Activated CD4-positive, alpha-beta memory T cell treated with anti-CD3 and anti-CD28 coated beads for 36 hours (primary cell): Measurements from ENCODE around the gene MSL1. TPM values are rescaled to one million over a fixed set of nuclear protein-coding genes. Genes with fewer than 3 reads are reported as not detected.

Experiments
- CTCF ChIA-PET: fragments of 350-600 bp; sonication (Branson Sonifier 250); formaldehyde crosslinking; loops from one replicate; lab custom pipeline; 2021; ENCODE audit warnings: antibody characterized with exemption, inconsistent platforms; lab: Charles Lee
- POLR2A ChIA-PET: fragments of 350-600 bp; sonication (Branson Sonifier 250); formaldehyde crosslinking; loops from one replicate; lab custom pipeline; 2021; ENCODE audit warnings: antibody characterized with exemption; lab: Charles Lee
- DNase-seq: peaks from one replicate; pipeline ENCODE4 v3.0.0-alpha.2; 2020
- H3K27ac Mint-ChIP-seq: one replicate; pipeline ENCODE4 v1.8.0; 2021; ENCODE audit warnings: mixed read lengths
- H3K27me3 Mint-ChIP-seq: one replicate; pipeline ENCODE4 v1.8.0; 2021; ENCODE audit warnings: mixed read lengths
- H3K36me3 Mint-ChIP-seq: one replicate; pipeline ENCODE4 v1.8.0; 2021; ENCODE audit warnings: mixed read lengths
- H3K4me1 Mint-ChIP-seq: one replicate; pipeline ENCODE4 v1.8.0; 2021; ENCODE audit warnings: low read depth, mixed read lengths
- H3K4me3 Mint-ChIP-seq: one replicate; pipeline ENCODE4 v1.8.0; 2021; ENCODE audit warnings: mild to moderate bottlenecking, mixed read lengths
- H3K9me3 Mint-ChIP-seq: one replicate; pipeline ENCODE4 v1.8.0; 2021; ENCODE audit warnings: mixed read lengths
- intact Hi-C: fragments of 100-400 bp; cut with micrococcal nuclease; formaldehyde crosslinking; loops from one replicate; pipeline ENCODE4 v1.15.1; 2023
- total RNA-seq, 2 experiments: library from RNA; stranded (reverse); gene quantifications; one replicate each; pipeline ENCODE4 v1.2.3, GENCODE V29; 2021

MSL1 gene
- total RNA-seq, 2 experiments from 2014 or later, result 77.9 to 80.6 TPM

GRCh38 chr17:40113907-40114245 lies 7.9 kb upstream of the MSL1 start:
- POLR2A ChIA-PET, result interaction anchor here (0.6 to 3.7 kb wide), 12 partner anchors 8 to 577 kb away, joined by 3 to 29 read pairs (median 6); partner anchors contain the start of genes CASC3, MSL1, NR1D1 and WIPF2
- DNase-seq, result no peak
- Mint-ChIP-seq H3K4me3 (peak overlapping the region; percentile 80), H3K36me3 (no peaks in the 10 kb centered on the region), H3K27me3 (no peaks in the 10 kb centered on the region), H3K9me3 (no peaks in the 10 kb centered on the region), H3K27ac (peak overlapping the region; percentile 92), H3K4me1 (peaks cover 48% of the 10 kb centered on the region)
- CTCF ChIA-PET, result interaction anchor here (0.7 to 6.3 kb wide), 29 partner anchors 9 to 181 kb away, joined by 3 to 159 read pairs (median 9); partner anchors contain the start of genes CASC3, CSF3, MSL1 and NR1D1
- intact Hi-C loops, result loop anchor here (1.0 to 5.0 kb wide), 8 partner anchors 7 to 173 kb away; partner anchors contain the start of genes CASC3, CDC6 and MSL1

GRCh38 chr17:40115101-40115436 lies 6.7 kb upstream of the MSL1 start:
- intact Hi-C loops, result no loop called here

GRCh38 chr17:40122136-40122998 lies 596 bp downstream of the MSL1 start:
- Mint-ChIP-seq H3K27me3 (no peaks in the 10 kb centered on the region), H3K27ac (peak overlapping the region; percentile 39), H3K36me3 (peaks cover 21% of the 10 kb centered on the region), H3K4me3 (peak overlapping the region; percentile 97), H3K4me1 (peaks cover 25% of the 10 kb centered on the region), H3K9me3 (no peaks in the 10 kb centered on the region)
- DNase-seq, result peak; percentile 44
- intact Hi-C loops, result no loop called here
- POLR2A ChIA-PET, result interaction anchor here (0.7 to 2.8 kb wide), 10 partner anchors 9 to 142 kb away, joined by 4 to 23 read pairs (median 6); partner anchors contain the start of genes CASC3, NR1D1, PSMD3 and WIPF2
- CTCF ChIA-PET, result interaction anchor here (1.1 to 5.0 kb wide), 5 partner anchors 9 to 47 kb away, joined by 3 to 74 read pairs (median 8); partner anchors contain the start of gene CASC3

More at GRCh38 chr17:40115101-40115436, 6.7 kb upstream of the MSL1 start:
- no peaks in the 10 kb centered on the region for H3K9me3 Mint-ChIP-seq
- no peak overlapping the region for H3K27ac Mint-ChIP-seq
- H3K4me1 Mint-ChIP-seq, result peaks cover 41% of the 10 kb centered on the region
- no peak overlapping the region for H3K4me3 Mint-ChIP-seq
- no peaks in the 10 kb centered on the region for H3K27me3 Mint-ChIP-seq
- no peak for DNase-seq
- no peaks in the 10 kb centered on the region for H3K36me3 Mint-ChIP-seq
- CTCF ChIA-PET, result interaction anchor here (0.6 to 5.9 kb wide), 7 partner anchors 9 to 76 kb away, joined by 3 to 126 read pairs (median 48); partner anchors contain the start of gene MSL1
- POLR2A ChIA-PET, result no interaction called here

- intact Hi-C loops, result loop anchor here (1.0 kb wide), 1 partner anchor 17 kb away; the partner anchor contains the start of gene CASC3
- Mint-ChIP-seq H3K9me3 (no peaks in the 10 kb centered on the region), H3K4me1 (peaks cover 24% of the 10 kb centered on the region), H3K4me3 (peak overlapping the region; percentile 97), H3K27me3 (no peaks in the 10 kb centered on the region), H3K36me3 (peaks cover 23% of the 10 kb centered on the region), H3K27ac (peak overlapping the region; percentile 93)
- ChIA-PET POLR2A (interaction anchor here (0.6 to 2.8 kb wide), 11 partner anchors 9 to 95 kb away, joined by 4 to 23 read pairs (median 6); partner anchors contain the start of genes CASC3, NR1D1, RAPGEFL1 and WIPF2), CTCF (interaction anchor here (1.1 to 5.0 kb wide), 7 partner anchors 10 to 60 kb away, joined by 3 to 74 read pairs (median 5); partner anchors contain the start of gene CASC3)
- peak; percentile 68 for DNase-seq
These were observed 1.4 kb downstream of the MSL1 start for GRCh38 chr17:40122999-40123810.

GRCh38 chr17:40123811-40124114 lies 2.0 kb downstream of the MSL1 start:
- Mint-ChIP-seq H3K27me3 (no peaks in the 10 kb centered on the region), H3K4me3 (peak overlapping the region; percentile 97), H3K27ac (peak overlapping the region; percentile 93), H3K4me1 (peaks cover 21% of the 10 kb centered on the region), H3K9me3 (no peaks in the 10 kb centered on the region), H3K36me3 (peaks cover 23% of the 10 kb centered on the region)
- POLR2A ChIA-PET, result interaction anchor here (0.6 to 2.8 kb wide), 10 partner anchors 9 to 95 kb away, joined by 4 to 23 read pairs (median 6); partner anchors contain the start of genes CASC3, NR1D1, RAPGEFL1 and WIPF2
- DNase-seq, result no peak
- intact Hi-C loops, result loop anchor here (1.0 kb wide), 1 partner anchor 17 kb away; the partner anchor contains the start of gene CASC3
- CTCF ChIA-PET, result interaction anchor here (1.2 to 5.0 kb wide), 8 partner anchors 11 to 69 kb away, joined by 3 to 74 read pairs (median 6); partner anchors contain the start of genes CASC3 and MED24

- POLR2A ChIA-PET, result interaction anchor here (0.6 to 2.8 kb wide), 7 partner anchors 10 to 52 kb away, joined by 4 to 23 read pairs (median 6); partner anchors contain the start of genes CASC3, NR1D1 and RAPGEFL1
These were observed 2.7 kb downstream of the MSL1 start for GRCh38 chr17:40124279-40125141.

GRCh38 chr17:40129498-40129897 lies 7.7 kb downstream of the MSL1 start:
- no peak for DNase-seq
- CTCF ChIA-PET, result interaction anchor here (0.6 to 1.6 kb wide), 2 partner anchors 16 to 684 kb away, joined by 3 to 10 read pairs; no protein-coding TSS in a partner anchor
- Mint-ChIP-seq H3K9me3 (no peaks in the 10 kb centered on the region), H3K36me3 (peaks cover 63% of the 10 kb centered on the region), H3K4me3 (no peak overlapping the region), H3K4me1 (peaks cover 9% of the 10 kb centered on the region), H3K27me3 (no peaks in the 10 kb centered on the region), H3K27ac (no peak overlapping the region)
- POLR2A ChIA-PET, result interaction anchor here (0.6 kb wide), 2 partner anchors 10 to 31 kb away, joined by 3 read pairs; no protein-coding TSS in a partner anchor
- intact Hi-C loops, result no loop called here

More at GRCh38 chr17:40124279-40125141, 2.7 kb downstream of the MSL1 start:
- Mint-ChIP-seq H3K36me3 (peaks cover 30% of the 10 kb centered on the region), H3K4me3 (peak overlapping the region; percentile 97), H3K27ac (peak overlapping the region; percentile 69), H3K4me1 (peaks cover 23% of the 10 kb centered on the region), H3K27me3 (no peaks in the 10 kb centered on the region), H3K9me3 (no peaks in the 10 kb centered on the region)
- no peak for DNase-seq
- intact Hi-C loops, result no loop called here
- CTCF ChIA-PET, result interaction anchor here (0.7 to 5.0 kb wide), 9 partner anchors 11 to 70 kb away, joined by 3 to 74 read pairs (median 5); partner anchors contain the start of genes CASC3 and MED24

- POLR2A ChIA-PET, result no interaction called here
- Mint-ChIP-seq H3K27me3 (no peaks in the 10 kb centered on the region), H3K27ac (peak overlapping the region; percentile 32), H3K4me3 (no peak overlapping the region), H3K9me3 (no peaks in the 10 kb centered on the region), H3K36me3 (peaks cover 71% of the 10 kb centered on the region), H3K4me1 (peaks cover 4% of the 10 kb centered on the region)
- CTCF ChIA-PET, result no interaction called here
- intact Hi-C loops, result no loop called here
- no peak for DNase-seq
These were observed 8.7 kb downstream of the MSL1 start for GRCh38 chr17:40130352-40131042.

GRCh38 chr17:40134184-40134583 lies 12.4 kb downstream of the MSL1 start:
- Mint-ChIP-seq H3K9me3 (no peaks in the 10 kb centered on the region), H3K27me3 (no peaks in the 10 kb centered on the region), H3K27ac (no peak overlapping the region), H3K36me3 (peaks cover 67% of the 10 kb centered on the region), H3K4me1 (peaks cover 10% of the 10 kb centered on the region), H3K4me3 (no peak overlapping the region)
- ChIA-PET CTCF (interaction anchor here (1.2 to 3.8 kb wide), 3 partner anchors 22 to 119 kb away, joined by 4 to 19 read pairs (median 9); partner anchors contain the start of gene CSF3), POLR2A (interaction anchor here (1.7 kb wide), 1 partner anchor 11 kb away, joined by 15 read pairs; no protein-coding TSS in a partner anchor)
- intact Hi-C loops, result no loop called here
- no peak for DNase-seq

- POLR2A ChIA-PET, result interaction anchor here (1.0 to 1.7 kb wide), 2 partner anchors 13 to 17 kb away, joined by 3 to 15 read pairs; no protein-coding TSS in a partner anchor
- intact Hi-C loops, result no loop called here
- H3K36me3 Mint-ChIP-seq, result peaks cover 54% of the 10 kb centered on the region
- no peaks in the 10 kb centered on the region for H3K9me3 Mint-ChIP-seq
- DNase-seq, result no peak
- H3K4me3 Mint-ChIP-seq, result no peak overlapping the region
- H3K4me1 Mint-ChIP-seq, result peaks cover 14% of the 10 kb centered on the region
- peak overlapping the region; percentile 40 for H3K27ac Mint-ChIP-seq
- H3K27me3 Mint-ChIP-seq, result no peaks in the 10 kb centered on the region
- CTCF ChIA-PET, result interaction anchor here (2.0 kb wide), 1 partner anchor 32 kb away, joined by 9 read pairs; no protein-coding TSS in a partner anchor
These were observed 14.0 kb downstream of the MSL1 start for GRCh38 chr17:40135817-40136216.
